ENCODE results near the gene TNRC18. TPM values are rescaled to one million over a fixed set of nuclear protein-coding genes. Genes with fewer than 3 reads are reported as not detected.
"Not testable (repeated sequence)": the region's sequence is repeated elsewhere in the genome, so short reads cannot be mapped to it uniquely, and the experiment has no call there.

The TNRC18 gene
- total RNA-seq, 2 experiments from 2014 or later = 12.2 to 64.2 TPM

DNA sequence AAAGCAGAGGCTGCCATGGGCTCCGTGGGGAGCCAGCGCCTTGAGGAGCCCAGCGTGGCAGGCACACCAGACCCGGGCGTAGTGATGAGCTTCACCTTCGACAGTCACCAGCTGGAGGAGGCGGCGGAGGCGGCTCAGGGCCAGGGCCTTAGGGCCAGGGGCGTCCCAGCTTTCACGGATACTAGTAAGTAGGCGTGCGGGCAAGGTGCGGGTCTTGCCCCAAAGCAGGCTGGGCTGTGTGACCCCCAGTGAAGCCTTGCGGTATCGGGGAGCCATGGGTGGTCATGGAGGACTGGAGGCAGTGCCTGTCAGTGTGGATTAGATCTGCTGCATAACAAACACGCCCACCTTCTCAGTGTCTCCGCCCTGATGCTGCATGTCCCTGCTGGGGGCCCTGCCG, 135.8 kb downstream of the TNRC18 start:
- Histone ChIP-seq H3K27ac (ENCODE audit: low read depth, low read length, poor library complexity, severe bottlenecking) (no peak overlapping the region), H3K9me2 (ENCODE audit: insufficient read depth, low read length) (no peaks in the 10 kb centered on the region), H3K79me2 (ENCODE audit: insufficient read depth, low read depth, low read length) (no peaks in the 10 kb centered on the region), H3K36me3 (ENCODE audit: insufficient read depth, low read length) (no peaks in the 10 kb centered on the region), H2AFZ (ENCODE audit: low read length) (no peak overlapping the region), H4K20me1 (ENCODE audit: insufficient read depth, low read length) (no peaks in the 10 kb centered on the region), H3K9me3 (ENCODE audit: low read length) (no peaks in the 10 kb centered on the region), H3K4me2 (ENCODE audit: low read length) (no peak overlapping the region), H3K4me3 (ENCODE audit: low read depth, low read length, poor library complexity, severe bottlenecking) (no peak overlapping the region), H3K4me1 (ENCODE audit: insufficient read depth, low read length, poor library complexity, severe bottlenecking) (no peaks in the 10 kb centered on the region)
- CTCF ChIA-PET (ENCODE audit: unreplicated experiment) = no interaction called here
- POLR2A ChIA-PET = no interaction called here
- no peak for DNase-seq (ENCODE audit: low spot score)
- intact Hi-C loops (cut with micrococcal nuclease; ENCODE audit: unreplicated experiment) = no loop called here
- no TSS peak for BruUV-seq (replicated peaks)
- TF ChIP-seq, protein P1, sequence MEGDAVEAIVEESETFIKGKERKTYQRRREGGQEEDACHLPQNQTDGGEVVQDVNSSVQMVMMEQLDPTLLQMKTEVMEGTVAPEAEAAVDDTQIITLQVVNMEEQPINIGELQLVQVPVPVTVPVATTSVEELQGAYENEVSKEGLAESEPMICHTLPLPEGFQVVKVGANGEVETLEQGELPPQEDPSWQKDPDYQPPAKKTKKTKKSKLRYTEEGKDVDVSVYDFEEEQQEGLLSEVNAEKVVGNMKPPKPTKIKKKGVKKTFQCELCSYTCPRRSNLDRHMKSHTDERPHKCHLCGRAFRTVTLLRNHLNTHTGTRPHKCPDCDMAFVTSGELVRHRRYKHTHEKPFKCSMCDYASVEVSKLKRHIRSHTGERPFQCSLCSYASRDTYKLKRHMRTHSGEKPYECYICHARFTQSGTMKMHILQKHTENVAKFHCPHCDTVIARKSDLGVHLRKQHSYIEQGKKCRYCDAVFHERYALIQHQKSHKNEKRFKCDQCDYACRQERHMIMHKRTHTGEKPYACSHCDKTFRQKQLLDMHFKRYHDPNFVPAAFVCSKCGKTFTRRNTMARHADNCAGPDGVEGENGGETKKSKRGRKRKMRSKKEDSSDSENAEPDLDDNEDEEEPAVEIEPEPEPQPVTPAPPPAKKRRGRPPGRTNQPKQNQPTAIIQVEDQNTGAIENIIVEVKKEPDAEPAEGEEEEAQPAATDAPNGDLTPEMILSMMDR (conservative IDR thresholded peaks at IDR 0.05; ENCODE audit: low read length) = no peak
- no peak for TF ChIP-seq EZH2phosphoT487 (IDR thresholded peaks at IDR 0.05; ENCODE audit: borderline replicate concordance, low read depth, low read length)

DNA sequence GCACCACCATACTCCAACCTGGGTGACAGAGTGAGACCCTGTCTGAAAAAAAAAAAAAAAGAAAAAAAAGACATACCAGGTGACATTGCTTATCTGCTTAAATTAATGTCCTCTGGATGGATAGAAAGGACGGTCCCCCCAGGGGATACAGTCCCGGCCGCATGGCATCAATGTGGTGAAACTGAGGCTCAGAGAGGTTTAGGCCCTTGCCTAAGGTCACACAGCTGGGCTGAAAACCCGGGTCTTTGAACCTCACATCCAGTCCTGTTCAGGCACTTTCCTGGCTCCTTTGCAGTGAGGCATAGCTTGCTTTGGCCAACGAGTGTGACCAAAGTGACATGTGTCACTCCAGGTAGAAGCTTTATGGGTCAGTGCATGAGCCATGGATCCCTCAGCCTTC, 136.3 kb downstream of the TNRC18 start:
- H2AFZ ChIP-seq (ENCODE audit: low read length); H3K4me2 ChIP-seq (ENCODE audit: low read length); H3K4me3 ChIP-seq (ENCODE audit: low read depth, low read length, poor library complexity, severe bottlenecking); intact Hi-C loops (cut with micrococcal nuclease; ENCODE audit: unreplicated experiment); BruUV-seq (replicated peaks); H3K4me1 ChIP-seq (ENCODE audit: insufficient read depth, low read length, poor library complexity, severe bottlenecking); CTCF ChIA-PET (ENCODE audit: unreplicated experiment); H3K9me2 ChIP-seq (ENCODE audit: insufficient read depth, low read length); H3K9me3 ChIP-seq (ENCODE audit: low read length); H3K27ac ChIP-seq (ENCODE audit: low read depth, low read length, poor library complexity, severe bottlenecking); H3K36me3 ChIP-seq (ENCODE audit: insufficient read depth, low read length); H3K79me2 ChIP-seq (ENCODE audit: insufficient read depth, low read depth, low read length); DNase-seq (ENCODE audit: low spot score); H4K20me1 ChIP-seq (ENCODE audit: insufficient read depth, low read length): not testable (repeated sequence)
- POLR2A ChIA-PET = interaction anchor here (0.7 kb wide), 1 partner anchor 90 kb away, joined by 3 read pairs; no protein-coding TSS in a partner anchor

DNA sequence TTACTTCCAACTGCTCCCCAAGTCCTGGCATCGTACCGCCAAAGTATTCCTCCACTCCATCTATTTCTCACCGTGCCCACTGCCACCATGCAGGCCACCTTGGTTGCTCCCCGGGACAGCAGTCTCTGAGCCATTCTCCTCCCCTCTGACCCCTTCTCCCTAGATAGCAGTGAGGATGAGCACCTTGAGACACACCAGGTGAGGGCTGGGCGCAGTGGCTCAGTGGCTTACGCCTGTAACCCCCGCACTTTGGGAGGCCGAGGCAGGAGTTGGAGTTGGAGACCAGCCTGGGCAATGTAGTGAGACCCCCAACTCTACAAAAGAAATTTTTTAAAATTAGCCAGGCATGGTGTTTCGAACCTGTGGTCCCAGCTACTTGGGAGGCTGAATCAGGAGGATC, 136.7 kb downstream of the TNRC18 start:
- TF ChIP-seq, protein P1 (conservative IDR thresholded peaks at IDR 0.05; ENCODE audit: low read length) = no peak
- Histone ChIP-seq H2AFZ (ENCODE audit: low read length) (no peak overlapping the region), H3K4me1 (ENCODE audit: insufficient read depth, low read length, poor library complexity, severe bottlenecking) (no peaks in the 10 kb centered on the region), H3K36me3 (ENCODE audit: insufficient read depth, low read length) (no peaks in the 10 kb centered on the region), H3K9me2 (ENCODE audit: insufficient read depth, low read length) (no peaks in the 10 kb centered on the region), H4K20me1 (ENCODE audit: insufficient read depth, low read length) (no peaks in the 10 kb centered on the region), H3K4me3 (ENCODE audit: low read depth, low read length, poor library complexity, severe bottlenecking) (no peak overlapping the region), H3K4me2 (ENCODE audit: low read length) (no peak overlapping the region), H3K9me3 (ENCODE audit: low read length) (no peaks in the 10 kb centered on the region), H3K79me2 (ENCODE audit: insufficient read depth, low read depth, low read length) (no peaks in the 10 kb centered on the region), H3K27ac (ENCODE audit: low read depth, low read length, poor library complexity, severe bottlenecking) (no peak overlapping the region)
- intact Hi-C loops (cut with micrococcal nuclease; ENCODE audit: unreplicated experiment) = no loop called here
- BruUV-seq (replicated peaks) = no TSS peak
- no peak for DNase-seq (ENCODE audit: low spot score)
- ChIA-PET CTCF (ENCODE audit: unreplicated experiment) (no interaction called here), POLR2A (interaction anchor here (0.7 kb wide), 1 partner anchor 90 kb away, joined by 3 read pairs; no protein-coding TSS in a partner anchor)
